Omental fat pad (tissue), 4 donors: ENCODE data around the gene NOX5. TPM values are rescaled to one million over a fixed set of nuclear protein-coding genes. Genes with fewer than 3 reads are reported as not detected.

Experiments used
- ATAC-seq: fragments of 150-250 bp; one replicate; pipeline ENCODE4 v1.9.1; 2016; ENCODE audit warnings: mild to moderate bottlenecking, moderate library complexity; ENCODE audit not compliant: low FRiP score
- DNase-seq: peaks from one replicate; pipeline ENCODE4 v3.0.0-alpha.2; 2019; ENCODE audit warnings: low spot score
- CTCF ChIP-seq, 3 donors: fragments of 450-650 bp; IDR thresholded peaks; one replicate each; pipeline ENCODE4 v1.5.1; 2016 to 2017; ENCODE audit warnings: antibody characterized with exemption in 3 of 3, mild to moderate bottlenecking in 3 of 3, moderate library complexity in 2 of 3
- total RNA-seq, 4 donors: library from RNA; depleted of rRNA; stranded (reverse); fragments of >200 nt; gene quantifications; one replicate each; pipeline ENCODE4 v1.1.0, GENCODE V29; 2016

Gene NOX5
- total RNA-seq, 4 donors from 2014 or later, result 0.28 to 0.56 (median 0.42) TPM

GRCh38 chr15:68990992-68991500 lies 23.4 kb upstream of the NOX5 start:
- no peak for ATAC-seq
- no peak for DNase-seq
- TF ChIP-seq CTCF (IDR thresholded peaks at IDR 0.05), result no peak

GRCh38 chr15:68991723-68992122 lies 22.8 kb upstream of the NOX5 start:
- DNase-seq, result no peak
- TF ChIP-seq CTCF (IDR thresholded peaks at IDR 0.05), result no peak
- peak; percentile 57 for ATAC-seq

GRCh38 chr15:68992696-68993095 lies 21.8 kb upstream of the NOX5 start:
- no peak for ATAC-seq
- DNase-seq, result no peak
- no peak for TF ChIP-seq CTCF (IDR thresholded peaks at IDR 0.05)

- TF ChIP-seq CTCF (IDR thresholded peaks at IDR 0.05), result no peak
- ATAC-seq (no peak), DNase-seq (no peak)
These were observed 21.2 kb upstream of the NOX5 start for GRCh38 chr15:68993276-68993675.

GRCh38 chr15:68994149-68994548 lies 20.3 kb upstream of the NOX5 start:
- ATAC-seq, result peak; percentile 48

GRCh38 chr15:68994981-68995761 lies 19.3 kb upstream of the NOX5 start:
- no peak for ATAC-seq
- TF ChIP-seq CTCF (IDR thresholded peaks at IDR 0.05), result no peak
- no peak for DNase-seq

More at GRCh38 chr15:68994149-68994548, 20.3 kb upstream of the NOX5 start:
- DNase-seq, result no peak
- TF ChIP-seq CTCF (IDR thresholded peaks at IDR 0.05), result no peak

- no peak for TF ChIP-seq CTCF (IDR thresholded peaks at IDR 0.05)
These were observed 17.4 kb upstream of the NOX5 start for GRCh38 chr15:68997050-68997449.

More at GRCh38 chr15:68997050-68997449, 17.4 kb upstream of the NOX5 start:
- ATAC-seq, result no peak
- no peak for DNase-seq
